SK-N-SH (cell line): ENCODE measurements around the gene MKX.

Source experiments
- EP300 ChIP-seq, 2 experiments: IDR thresholded peaks; 2 replicates each; pipeline versions ENCODE4 v1.4.0 to v1.6.1; 2012; ENCODE audit warnings: borderline replicate concordance in 1 of 2, low read depth in 1 of 2, low read length in 1 of 2
- GATA2 ChIP-seq: sonication (generic); formaldehyde crosslinking; IDR thresholded peaks from 2 replicates; pipeline ENCODE4 v1.5.0; 2020; ENCODE audit warnings: mild to moderate bottlenecking, missing genetic modification reagents
- TCF12 ChIP-seq: IDR thresholded peaks from 2 replicates; pipeline ENCODE4 v1.4.0; 2012

GRCh38 chr10:27678166-27678565, 67.5 kb downstream of the MKX start:
- no peak for TF ChIP-seq GATA2 (CRISPR knock-in tag)
- no peak for TF ChIP-seq EP300 (IDR thresholded peaks at IDR 0.05; ENCODE audit: borderline replicate concordance in 1 of 2, low read depth in 1 of 2, low read length in 1 of 2)
- TF ChIP-seq TCF12 = no peak
